IPS DF 4.7 (cell line): Measurements from ENCODE around the gene NUMB.

ENCODE experiments used
- DNase-seq: peaks from one replicate; pipeline ENCODE4 v3.0.0-alpha.2; 2013; ENCODE audit warnings: low spot score; ENCODE audit errors: extremely low read depth

Gene NUMB

DNA sequence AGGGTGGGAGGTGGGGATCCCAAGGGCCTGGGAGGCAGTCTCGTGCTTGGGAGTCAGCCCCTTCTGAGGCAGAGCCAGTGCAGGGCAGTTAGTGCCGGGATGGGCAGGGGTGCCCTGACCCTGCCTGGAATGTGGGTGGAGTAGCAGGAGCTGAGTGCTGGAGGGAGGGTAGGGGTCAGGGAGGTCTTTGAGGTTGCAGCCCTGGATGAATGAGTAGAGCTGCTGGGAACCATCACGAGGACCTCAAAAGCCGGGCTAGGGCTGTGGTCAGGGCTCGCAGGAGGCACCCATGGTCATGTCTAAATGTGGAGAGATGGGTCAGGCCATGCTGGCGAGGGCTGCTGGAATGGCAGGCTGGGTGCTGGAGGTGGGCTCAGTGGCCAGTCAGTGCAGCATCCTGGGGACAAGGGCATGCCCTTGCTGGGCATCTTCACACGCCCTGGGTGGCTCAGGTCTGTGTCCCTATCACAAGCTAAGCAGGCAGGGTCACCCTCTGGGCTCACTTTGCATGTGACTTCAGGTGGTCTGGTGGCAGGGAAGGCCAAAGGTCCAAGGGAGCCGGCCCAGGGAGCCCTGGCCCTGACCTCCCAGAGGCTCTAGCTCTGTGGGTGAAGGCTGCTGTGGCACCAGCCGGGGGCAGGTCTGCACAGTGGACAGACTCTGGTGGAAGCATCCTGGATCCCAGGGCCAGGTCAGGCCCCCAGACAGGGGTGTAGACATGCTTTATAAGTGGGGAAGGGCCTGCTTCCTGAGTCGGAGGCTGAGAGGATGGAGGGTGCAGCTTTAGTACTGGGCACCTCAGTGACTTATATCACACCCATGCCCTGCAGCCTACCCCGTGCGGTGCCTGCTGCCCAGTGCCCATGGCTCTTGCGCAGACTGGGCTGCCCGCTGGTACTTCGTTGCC lies 196.6 kb downstream of the NUMB start:
- no peak for DNase-seq

- no peak for DNase-seq
Observed at GRCh38 chr14:73261075-73261474, 197.3 kb downstream of the NUMB start.

GRCh38 chr14:73260574-73260973 lies 197.8 kb downstream of the NUMB start:
- no peak for DNase-seq

DNA sequence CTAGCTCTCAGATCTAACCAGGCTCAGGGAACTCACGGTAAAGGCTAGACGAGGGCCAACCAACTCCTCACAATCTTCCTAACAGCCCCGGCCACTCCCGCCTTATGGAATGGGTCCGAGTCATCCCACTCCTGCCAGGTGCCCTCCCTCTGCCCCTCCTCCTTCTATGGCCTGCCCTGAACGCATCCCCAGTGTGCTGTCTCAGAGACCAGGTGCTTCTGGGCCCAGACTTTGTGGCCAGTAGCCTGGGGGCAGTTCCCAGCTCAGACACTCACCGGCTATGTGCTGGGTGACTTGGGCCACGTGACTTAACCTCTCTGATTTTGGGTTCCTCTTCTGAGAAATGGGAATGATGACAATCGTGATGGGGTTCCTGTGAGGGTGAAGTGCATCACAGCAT lies 198.5 kb downstream of the NUMB start:
- no peak for DNase-seq

- no peak for DNase-seq
Observed at GRCh38 chr14:73258845-73259611, 199.3 kb downstream of the NUMB start.

GRCh38 chr14:73258076-73258475 lies 200.3 kb downstream of the NUMB start:
- DNase-seq: no peak

- no peak for DNase-seq
Observed at GRCh38 chr14:73255693-73256225, 202.6 kb downstream of the NUMB start.

DNA sequence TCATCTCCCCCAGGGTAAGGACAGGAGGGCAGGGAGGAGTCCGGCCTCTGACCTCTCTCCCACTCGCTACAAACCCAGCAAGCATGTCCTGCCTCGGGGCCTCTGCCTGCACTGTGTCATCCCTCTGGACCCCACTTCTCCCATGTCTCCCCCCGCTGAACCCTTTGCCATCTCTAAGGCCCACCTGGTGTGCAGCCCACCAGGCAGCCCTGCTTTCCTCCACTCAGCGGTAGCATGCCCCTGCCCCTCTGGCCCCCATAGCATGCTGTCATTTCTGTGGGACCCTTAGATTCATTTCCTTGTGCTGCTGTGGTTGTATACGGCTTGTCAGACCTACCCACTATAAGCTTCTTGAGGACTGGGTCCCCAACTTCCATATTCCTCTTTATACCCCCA lies 203.3 kb downstream of the NUMB start:
- no peak for DNase-seq

GRCh38 chr14:73254247-73255004 lies 203.9 kb downstream of the NUMB start:
- no peak for DNase-seq

- no peak for DNase-seq
Observed at GRCh38 chr14:73253721-73254120, 204.6 kb downstream of the NUMB start.

GRCh38 chr14:73253323-73253610 lies 205.1 kb downstream of the NUMB start:
- no peak for DNase-seq

- no peak for DNase-seq
Observed at GRCh38 chr14:73252491-73253322, 205.6 kb downstream of the NUMB start.

DNA sequence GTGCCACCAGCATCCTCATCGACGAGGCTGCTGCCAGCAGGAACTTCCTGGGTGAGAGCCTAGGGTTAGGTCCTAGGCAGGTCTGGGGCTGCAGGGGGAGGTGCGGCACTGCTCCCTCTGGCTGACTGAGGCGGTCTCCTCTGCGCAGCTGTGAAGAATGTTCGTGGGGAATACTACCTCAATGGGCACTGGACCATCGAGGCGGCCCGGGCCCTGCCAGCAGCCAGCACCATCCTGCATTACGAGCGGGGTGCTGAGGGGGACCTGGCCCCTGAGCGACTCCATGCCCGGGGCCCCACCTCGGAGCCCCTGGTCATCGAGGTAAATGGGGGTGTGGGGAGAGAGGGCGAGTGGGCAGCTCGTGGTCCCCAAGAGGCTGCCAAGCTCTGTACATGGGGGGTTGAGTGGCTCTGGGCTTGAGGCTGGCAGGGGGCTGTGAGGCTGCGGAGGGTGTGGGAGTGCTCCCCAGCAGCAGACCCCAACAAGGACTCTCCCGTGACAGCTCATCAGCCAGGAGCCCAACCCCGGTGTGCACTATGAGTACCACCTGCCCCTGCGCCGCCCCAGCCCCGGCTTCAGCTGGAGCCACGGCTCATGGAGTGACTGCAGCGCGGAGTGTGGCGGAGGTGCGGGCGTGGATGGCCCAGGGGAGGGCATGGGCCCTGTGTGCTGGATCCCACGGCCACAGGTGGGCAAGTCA lies 206.7 kb downstream of the NUMB start:
- no peak for DNase-seq

- DNase-seq: no peak
Observed at GRCh38 chr14:73250781-73251500, 207.4 kb downstream of the NUMB start.

DNA sequence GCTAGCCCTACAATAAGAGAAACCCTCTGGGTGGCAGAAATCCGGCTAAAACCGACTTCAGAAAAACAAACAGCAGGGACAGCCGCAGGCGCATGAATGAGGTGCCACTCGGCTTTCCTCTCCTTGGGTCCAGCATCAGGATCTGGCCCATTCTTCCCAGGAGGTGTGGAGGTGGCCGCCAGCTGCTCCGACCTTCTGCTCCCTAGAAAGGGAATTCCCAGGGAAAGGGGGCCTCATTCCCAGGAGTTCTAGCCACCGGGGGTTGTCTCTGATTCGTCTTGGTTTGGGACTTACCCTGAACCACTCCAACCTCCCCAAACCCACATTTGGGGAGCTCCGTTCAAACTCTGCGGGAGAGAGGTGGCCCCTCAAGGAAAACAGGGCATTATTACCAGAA lies 208.0 kb downstream of the NUMB start:
- DNase-seq: no peak

GRCh38 chr14:73249564-73250316 lies 208.6 kb downstream of the NUMB start:
- no peak for DNase-seq

DNA sequence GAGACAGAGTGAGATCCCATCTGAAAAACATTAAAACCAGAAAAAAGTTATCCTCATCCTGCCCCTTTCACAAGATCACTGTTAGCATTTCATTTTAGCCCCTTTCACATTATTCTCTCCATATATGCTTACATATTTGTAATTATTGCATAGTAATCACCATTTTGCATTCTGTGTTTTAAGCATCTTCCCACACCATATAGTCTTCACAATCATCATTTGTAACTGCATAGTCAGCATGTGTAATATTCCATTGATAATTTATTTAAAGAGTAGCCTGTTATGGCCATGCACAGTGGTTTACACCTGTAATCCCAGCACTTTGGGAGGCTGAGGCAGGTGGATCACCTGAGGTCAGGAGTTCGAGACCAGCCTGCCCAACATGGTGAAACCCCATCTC lies 209.2 kb downstream of the NUMB start:
- no peak for DNase-seq

DNA sequence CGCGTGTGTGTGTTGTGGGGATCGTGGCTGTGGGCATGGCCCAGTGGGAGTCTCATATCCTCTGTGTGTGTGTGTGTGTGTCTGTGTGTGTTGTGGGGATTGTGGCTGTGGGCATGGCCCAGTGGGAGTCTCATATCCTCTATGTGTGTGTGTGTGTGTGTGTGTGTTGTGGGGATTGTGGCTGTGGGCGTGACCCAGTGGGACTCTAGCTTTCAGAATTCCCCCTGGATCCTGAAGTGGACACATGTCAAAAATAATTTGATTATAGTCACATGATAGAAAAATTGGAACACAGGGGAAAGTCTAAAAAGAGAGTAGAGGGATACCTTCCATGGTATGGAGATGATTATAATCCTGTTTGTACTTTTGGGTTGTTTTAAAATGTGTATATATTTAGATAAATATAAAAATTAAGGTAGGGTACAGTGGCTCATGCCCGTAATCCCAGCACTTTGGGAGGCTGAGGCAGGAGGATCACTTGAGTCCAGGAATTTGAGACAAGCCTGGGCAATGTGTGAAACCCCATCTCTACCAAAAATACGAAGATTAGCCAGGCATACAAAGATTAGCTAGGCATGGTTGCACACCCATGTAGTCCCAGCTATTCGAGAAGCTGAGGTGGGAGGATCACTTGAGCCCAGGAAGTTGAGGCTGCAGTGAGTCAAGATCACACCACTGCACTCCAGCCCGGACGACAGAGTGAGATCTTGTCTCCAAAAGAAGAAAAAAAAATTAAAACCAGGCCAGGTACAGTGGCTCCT lies 210.1 kb downstream of the NUMB start:
- DNase-seq: no peak
